ENCODE results near the gene PARP8.

DNA sequence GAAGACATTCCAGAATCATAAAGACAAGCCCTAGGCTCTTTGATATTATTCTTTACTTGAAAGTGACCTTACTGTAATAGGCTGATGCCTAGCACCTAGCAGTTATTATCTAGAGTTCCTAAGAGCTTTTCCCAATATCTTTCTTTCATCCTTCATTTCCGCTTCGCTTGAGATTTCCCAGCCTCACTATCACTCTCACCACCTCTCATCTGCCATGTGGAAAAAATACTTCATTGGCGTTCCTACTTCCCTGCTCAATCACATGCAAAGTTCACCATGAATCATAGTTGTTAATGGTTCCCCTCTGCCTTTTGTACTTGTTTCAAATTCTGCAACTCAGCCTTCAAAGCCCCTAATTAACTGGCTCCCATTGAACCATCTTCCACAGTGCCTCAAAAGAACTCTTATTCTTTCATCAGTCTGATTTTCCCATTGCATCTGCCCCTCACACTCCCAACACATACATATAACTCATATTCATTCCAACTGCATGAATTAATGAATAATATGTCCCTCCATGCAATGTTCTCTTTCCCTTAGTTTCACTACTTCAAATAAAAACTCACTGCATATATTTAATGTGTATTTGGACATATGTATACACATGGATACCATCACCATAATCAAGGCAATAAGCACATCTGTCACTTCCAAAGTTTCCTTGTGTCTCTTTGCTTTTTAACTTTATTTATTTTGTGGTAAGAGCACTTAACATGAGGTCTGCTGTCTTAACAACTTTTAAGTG, 221.6 kb downstream of the PARP8 start:
- TF ChIP-seq POLR2A (IDR thresholded peaks at IDR 0.05; ENCODE audit: low read length) = no peak
- TF ChIP-seq GATA1 (IDR thresholded peaks at IDR 0.05; ENCODE audit: low read depth, low read length) = no peak
